ENCODE results near the gene EMID1.
"Not testable (repeated sequence)": the region's sequence is repeated elsewhere in the genome, so short reads cannot be mapped to it uniquely, and the experiment has no call there.

EMID1 gene

DNA sequence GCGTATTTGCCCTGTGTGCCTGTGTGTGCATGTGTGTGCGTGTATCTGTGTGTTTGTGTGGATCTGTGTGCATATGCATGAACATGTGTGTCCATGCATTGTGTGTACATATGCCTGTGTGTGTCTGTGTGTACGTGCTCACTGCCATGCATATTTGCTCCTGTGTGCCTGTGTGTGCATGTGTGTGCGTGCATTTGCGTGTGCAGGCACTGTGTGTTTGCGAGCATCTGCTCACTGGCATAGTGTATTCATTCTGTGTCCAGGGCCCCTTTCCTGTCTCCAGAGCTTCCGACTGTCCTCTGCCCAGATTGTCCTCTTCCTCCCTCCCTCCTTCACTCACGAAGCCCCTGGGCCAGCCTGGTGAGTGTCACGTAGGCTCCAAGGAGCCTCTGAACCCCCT, 5.8 kb downstream of the EMID1 start:
- no peak for DNase-seq

DNA sequence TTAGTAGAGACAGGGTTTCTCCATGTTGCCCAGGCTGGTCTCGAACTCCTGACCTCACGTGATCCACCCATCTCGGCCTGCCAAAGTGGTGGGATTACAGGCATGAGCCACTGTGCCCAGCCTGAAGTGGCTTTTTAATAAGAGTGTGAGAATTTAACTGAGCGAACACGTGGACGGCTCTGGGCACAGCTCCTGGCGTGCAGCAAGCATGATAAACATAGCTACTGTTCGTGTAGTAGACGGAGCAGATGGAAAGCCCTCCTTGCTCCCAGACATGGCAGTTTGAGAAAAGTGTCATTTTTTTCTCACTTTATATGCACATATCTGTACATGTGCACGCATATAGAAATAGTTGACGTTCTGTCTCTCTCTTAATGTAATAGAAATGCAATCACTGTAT, 7.0 kb downstream of the EMID1 start:
- DNase-seq: no peak

DNA sequence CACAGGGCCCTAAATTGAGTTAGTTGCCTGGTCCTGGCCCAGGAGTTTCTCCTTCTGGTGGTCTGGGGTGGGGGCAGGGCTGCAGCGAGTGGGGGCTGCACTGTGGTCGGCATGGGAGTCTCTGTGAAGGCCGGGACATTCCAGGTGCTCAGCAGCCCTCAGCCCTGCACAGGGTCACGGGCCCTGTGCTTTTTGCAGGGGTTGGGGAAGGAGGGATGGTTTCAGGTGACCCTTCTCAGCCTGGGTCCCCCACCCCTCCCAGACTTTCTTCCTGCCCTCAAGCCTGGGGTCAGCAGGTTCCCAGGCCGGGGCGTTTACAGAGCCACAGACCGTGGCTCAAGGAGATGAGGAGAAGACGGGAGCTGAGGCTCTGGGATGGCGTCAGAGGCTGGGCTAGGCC, 7.8 kb downstream of the EMID1 start:
- DNase-seq: no peak

DNA sequence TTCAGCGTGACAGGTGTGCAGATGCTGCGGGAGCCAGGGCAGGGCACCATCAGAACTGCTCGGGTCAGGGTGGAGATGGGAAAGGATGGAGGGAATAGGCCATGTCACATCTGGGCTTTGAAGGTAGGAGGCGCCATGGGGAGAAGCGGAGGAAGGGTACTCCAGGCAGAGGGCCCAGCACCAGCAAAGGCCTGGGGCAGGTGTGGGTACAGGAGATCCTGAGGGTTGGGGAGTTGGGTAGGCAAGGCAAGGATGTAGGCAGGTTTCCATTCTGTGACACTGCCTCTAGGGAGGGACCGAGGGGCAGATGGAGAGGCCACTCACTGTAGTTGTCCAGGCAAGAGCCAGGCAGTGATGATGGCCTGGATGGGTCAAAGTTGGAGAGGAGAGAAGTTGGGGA, 8.5 kb downstream of the EMID1 start:
- no peak for DNase-seq

DNA sequence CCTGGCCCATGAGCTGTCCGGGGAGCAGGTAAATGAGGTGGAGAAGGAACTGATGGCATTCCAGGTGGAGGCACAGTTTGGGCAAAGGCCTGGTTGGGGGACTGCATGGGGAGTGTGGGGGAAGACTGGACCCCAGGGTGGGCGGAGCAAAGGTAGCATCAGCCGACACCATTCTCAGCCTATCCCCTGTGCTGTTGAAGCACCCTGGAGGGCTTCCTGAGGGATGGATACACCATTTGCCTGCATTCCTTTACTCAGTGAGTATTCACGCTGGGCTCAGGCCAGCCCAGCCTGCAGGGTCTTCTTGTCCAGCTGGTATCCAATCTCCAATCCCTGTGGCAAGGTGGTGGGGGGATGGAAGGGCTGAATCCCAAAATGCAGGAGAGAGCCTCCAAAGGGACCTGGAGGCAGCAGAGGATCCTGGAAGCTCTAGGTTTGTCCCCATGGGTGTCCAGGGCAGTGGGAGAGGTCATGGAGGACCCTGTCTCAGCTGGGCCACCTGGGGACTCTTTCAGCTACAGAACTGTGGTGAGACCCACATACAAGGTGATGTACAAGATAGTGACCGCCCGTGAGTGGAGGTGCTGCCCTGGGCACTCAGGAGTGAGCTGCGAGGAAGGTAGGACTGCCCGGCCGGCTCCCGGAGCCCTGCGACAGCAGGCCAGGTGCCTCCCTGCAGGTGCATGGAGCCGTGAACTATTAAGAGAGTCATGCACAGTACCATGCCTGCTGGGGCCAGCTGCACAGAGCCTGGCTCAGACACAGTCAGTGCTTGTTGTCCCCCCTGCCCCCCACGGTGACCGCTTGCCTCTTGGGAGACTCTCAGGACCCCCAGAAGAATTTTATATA, 9.5 kb downstream of the EMID1 start:
- DNase-seq: no peak

DNA sequence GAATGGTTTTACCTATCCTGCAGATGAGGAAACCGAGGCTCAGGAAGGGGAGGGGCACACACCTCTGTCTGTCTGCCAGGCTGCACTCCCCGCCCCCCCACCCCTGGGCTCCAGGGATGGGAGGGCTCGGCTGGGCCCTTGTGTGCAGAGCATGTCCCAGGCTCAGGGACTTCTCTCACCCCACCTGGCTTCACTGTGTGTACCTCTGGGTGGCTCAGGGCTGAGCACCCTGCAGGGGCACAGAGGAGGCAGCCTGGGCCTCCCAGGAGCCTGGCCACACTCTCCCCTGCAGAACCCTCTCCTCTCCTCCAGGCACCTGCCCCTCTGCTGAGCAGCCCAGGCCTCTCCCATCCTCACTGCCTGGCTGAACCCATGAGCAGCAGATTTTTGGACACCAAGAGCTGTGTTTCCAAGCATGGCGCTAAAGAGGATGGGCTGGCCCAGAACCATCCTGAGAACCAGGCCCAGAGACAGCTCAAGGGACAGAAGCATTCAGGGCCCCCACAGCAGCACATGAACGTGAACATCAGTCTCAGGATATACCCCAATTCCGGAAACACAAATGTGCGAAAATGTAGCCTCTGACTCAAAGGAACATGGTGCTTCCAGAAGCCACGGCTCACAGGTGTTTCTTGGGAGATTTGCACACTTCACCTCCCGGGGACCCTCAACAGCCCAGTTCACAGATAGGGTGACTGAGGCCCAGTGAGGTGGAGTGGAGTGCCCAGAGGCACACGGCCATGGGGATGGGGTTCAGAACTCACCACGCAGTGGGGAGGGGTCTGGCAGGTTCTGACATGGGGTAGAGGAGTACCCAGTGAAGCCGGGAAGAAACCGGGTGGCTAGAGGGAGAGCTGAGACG, 10.5 kb downstream of the EMID1 start:
- no peak for DNase-seq

DNA sequence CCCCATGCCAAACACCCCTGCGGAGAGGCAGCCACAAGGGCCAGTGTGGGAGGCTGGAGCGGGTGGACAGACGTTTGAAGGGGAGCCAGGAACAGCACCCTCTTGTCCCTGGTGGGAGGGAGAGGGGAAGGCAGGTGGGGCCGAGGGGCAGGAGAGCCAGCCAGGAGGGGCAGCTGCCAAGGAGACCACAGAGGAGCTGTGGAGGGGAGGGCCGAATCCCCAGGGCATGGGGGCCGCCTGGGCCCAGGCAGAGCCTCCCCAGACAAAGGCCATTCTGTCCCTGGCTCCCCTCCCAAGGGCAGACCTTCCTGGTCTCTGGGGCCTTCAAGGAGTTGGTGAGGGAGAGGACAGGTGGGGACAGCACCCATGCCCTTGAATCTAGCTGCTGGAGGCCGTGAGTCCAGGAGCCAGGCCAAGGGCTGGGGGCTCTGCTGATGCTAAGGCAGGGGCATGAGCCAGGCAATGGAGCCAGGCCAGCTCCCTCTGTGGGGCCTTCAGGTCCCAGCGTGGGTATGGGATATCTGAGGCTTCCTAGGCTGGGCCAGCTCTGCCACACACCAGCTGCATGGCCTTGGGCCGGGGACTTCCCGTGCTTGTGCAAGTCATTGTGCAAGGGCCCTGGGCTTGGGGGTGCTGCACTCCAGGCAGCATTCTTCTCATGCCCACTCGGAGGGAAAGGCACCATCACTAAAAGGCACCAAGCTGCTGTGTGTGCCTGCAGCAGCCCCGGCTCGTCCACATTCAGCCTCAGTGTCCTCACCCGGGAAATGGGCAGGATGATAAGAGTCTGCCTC, 11.4 kb downstream of the EMID1 start:
- DNase-seq: no peak

DNA sequence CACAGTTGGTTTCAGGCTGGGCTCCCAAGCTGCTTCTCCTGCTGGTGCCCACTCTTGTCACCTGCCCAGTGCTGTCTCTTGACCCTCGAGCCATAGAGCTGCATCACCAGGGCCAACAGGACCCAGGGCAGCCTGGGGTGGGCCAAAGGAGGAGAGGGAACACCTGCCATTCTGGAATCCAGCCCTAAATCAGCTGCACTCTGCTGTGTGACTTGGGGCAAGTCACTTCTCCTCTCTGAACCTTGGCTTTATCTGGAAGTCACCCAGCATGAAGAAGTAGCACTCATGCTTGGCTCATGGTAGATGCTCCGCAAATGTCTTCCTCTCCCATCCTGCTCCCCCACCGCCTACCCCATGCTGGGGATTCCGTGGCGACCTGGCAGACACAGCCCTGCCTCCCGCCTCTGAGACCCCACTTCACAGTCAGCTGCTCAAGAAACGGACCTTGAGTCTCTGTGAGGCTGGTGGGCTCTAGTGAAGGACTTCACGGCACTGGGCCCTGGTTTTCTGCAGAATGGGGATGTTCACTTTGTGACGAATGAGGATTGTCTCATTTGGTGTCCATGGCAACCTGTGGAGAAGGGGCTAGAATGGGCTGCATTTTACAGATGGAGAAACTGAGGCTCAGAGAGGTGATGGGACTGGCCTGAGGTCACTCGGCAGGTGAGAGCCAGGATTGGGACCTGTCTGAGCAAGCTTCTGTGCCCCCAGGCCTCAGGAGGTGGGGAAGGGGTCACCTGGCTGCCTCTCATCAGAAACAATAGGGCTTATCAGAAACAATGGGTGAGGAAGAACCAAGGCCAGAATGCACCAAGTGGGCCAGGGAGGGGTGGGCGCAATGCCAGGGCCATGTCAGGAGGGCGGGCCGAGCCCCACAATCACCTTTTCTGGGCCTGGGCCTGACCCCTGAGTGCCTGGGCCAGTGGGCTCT, 12.4 kb downstream of the EMID1 start:
- DNase-seq: no peak

DNA sequence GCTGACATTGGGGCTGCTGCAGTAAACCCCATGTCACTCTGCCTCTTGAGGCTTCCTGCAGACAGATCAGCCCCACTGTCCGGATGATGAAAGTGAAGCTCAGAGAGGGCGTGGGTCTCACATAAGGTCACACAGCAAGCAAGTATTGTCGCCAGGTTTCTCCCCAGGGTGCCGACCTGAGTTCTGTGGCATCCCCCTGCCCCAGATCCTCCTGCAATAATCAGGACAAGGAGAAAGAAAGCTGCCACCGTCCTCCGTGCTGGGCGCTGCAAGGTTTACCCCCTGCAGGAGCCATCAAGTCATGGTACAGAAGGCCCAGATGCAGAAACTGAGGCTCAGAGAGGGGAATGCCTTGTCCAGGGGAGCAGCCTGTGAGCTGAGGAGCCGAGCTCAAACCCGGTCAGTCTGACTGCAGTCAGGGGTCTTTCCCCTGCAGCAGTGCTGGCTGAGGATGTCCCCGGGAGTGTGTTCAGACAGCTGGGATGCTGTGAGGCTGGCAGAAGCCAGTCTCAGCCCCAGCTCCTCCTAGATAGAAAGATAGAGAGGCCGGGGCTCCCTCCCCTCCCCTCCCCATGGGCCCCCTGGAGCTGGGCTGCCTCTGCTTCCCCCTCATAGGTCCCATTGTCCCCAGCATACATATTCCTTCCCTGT, 13.2 kb downstream of the EMID1 start:
- DNase-seq: no peak

DNA sequence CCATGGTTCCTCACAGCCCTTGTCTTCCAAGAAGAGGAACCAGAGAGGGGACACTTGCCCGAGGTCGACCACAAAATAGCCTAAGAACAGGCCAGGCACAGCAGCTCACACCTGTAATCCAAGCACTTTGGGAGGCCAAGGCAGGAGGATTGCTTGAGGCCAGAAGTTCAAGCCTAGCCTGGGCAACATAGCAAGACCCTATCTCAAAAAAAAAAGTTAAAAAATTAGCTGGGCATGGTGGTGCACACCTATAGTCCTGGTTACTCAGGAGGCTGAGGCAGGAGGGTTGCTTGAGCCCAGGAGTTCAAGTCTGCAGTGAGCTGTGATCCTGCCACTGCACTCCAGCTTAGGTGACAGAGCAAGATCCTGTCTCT, 13.7 kb downstream of the EMID1 start:
- DNase-seq: not testable (repeated sequence)

DNA sequence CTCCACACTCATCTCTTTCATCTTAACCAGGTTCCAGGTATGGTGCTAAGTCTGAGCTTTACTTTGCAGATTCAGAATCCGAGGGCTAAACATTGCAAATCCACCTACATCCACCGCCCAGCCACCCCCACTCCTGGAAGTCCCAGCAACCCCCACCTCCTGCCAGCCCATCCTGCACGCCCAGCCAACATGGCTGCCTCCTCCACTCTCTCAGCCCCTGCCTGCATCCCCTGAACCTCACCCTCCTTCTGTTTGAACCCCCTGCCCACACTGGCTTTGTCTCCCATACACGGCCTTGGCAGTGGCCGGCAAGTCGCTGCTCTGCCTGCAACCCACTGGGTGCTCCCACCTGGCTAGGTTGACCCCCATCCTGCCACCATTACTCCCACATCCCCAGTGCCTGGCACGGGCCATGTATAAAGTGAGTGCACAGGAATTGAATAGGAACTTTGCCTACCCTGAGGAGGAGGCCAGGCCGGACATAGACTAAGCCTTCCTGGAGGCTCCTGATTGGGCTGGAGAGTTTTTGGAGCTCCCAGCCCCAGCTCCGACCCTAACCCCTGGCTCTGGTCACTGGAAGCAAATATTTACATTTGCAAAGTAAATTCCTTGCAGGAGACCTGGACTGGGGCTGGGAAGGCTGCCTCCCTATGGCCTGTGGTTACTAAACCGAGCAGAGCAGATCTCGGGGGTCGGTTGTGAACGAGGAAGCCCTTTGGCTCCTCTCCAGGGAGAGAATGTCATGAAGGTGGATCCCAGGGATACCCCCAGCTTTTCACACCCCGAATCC, 14.4 kb downstream of the EMID1 start:
- no peak for DNase-seq

DNA sequence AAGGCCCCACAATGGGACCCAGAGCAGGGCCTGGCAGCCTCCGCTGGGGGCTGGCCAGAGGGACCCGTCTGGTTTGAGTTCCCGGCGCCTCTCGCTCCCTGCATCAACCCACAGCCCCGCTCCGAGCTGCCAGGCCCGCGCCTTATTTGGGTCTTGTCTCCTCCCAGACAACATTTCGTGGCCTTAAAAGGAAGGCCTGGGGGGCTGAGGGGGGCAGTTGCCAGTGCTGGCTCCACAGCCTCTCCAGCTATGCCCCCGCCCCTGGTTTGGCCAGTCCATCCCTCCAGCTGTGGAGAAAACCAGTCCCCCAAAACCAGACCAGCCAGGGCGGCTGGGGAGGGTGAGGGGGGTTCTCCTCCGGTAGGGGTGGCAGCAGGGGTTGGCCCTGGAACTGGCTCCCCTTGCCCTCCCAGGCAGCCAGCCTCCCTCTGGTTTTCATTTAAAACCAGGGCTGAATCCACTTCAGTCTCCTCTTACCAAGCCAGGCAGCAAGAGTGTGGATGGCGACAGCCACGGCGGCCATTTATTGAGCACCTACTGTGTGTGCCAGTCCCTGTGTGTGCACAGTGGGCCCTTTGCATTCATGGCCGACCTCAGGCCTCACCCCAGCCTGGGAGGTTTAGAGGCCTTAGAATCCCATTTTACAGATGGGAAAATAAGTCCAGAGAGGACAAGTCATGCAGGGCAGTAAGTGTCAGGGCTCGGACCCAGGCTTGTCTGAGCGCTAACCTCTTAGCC, 18.6 kb downstream of the EMID1 start:
- DNase-seq: peak; percentile 79

DNA sequence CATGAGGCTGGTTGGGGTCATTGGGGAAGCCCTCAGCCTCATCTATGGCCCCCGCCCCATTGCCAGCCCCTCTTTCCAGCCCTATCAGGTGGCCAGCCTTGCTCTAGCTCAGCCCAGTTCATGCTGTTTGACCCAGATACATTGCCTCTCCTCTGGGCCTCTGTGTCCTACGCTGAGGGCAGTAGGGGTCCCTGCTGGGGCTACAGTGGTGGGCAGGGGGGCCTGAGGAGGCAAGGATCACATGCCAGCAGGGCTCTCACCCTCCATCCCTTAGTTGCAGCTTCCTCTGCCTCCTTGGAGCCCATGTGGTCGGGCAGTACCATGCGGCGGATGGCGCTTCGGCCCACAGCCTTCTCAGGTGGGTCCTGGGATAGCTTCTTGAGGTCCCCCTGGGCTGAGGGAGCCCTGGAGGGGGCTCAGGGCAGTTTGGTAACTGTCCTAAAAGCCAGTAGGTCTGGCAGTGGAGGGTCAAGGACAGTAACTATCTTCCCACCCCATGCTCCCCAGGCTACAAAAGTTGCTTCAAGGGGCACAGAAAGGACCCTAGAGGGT, 19.2 kb downstream of the EMID1 start:
- DNase-seq: no peak

DNA sequence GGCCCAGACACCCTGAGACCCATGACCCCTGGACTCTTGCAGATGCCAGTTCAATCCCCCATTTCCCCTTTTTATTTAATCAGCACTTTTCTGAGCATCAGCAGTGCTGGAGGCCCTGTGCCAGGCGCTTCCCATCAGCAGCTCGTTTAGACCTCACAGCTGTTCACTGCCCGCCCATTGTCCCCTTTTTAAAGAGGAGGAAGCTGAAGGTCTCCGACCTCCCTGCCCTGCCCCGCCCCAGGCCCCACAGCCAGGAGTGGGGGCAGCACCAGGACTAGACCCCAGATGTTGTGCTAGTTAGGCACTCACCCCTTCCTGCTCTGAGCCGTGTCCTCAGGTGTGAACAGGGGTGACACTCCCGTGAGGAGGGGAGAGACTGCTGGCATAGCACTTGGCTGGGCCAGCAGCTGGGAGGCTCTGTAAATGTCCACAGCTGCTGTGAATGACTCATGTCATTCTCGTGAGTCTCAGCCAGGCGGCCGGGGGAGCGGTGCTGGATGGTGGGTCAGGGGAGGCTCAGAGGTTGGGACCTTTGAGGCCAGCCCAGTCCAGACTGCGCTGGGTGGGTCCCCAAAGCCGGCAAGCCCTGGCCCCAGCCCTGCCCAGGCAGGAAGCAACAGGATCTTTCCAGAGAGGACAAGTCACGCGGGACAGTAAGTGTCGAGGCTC, 19.9 kb downstream of the EMID1 start:
- DNase-seq: peak; percentile 80

DNA sequence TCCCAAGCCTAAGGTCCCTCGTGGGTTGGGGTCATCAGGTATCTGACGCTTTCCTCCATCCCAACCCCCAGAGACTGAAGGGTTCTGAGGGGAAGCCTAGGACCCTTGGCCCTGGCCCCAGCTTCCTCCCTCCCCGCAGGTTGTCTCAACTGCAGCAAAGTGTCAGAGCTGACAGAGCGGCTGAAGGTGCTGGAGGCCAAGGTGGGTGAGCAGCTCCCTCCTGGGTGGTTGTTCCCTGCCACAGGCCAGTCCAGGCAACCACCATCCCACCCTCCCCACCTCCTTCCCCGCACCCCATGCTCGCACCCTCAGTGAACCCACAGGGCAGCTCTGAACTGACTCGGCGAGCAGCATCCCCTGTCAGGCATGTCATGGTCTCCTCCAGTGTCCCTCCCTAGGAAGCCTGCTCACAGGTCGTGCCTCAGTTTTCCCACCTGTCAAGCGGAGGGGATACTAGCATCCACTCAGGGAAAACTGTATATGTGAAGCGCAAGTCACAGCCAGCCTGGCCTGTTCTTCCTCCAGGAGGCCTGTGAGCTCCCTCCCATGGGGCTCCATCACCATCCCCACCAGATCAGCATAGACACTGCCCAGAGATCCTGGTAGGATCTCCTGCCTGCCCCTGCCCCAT, 20.8 kb downstream of the EMID1 start:
- DNase-seq: no peak

DNA sequence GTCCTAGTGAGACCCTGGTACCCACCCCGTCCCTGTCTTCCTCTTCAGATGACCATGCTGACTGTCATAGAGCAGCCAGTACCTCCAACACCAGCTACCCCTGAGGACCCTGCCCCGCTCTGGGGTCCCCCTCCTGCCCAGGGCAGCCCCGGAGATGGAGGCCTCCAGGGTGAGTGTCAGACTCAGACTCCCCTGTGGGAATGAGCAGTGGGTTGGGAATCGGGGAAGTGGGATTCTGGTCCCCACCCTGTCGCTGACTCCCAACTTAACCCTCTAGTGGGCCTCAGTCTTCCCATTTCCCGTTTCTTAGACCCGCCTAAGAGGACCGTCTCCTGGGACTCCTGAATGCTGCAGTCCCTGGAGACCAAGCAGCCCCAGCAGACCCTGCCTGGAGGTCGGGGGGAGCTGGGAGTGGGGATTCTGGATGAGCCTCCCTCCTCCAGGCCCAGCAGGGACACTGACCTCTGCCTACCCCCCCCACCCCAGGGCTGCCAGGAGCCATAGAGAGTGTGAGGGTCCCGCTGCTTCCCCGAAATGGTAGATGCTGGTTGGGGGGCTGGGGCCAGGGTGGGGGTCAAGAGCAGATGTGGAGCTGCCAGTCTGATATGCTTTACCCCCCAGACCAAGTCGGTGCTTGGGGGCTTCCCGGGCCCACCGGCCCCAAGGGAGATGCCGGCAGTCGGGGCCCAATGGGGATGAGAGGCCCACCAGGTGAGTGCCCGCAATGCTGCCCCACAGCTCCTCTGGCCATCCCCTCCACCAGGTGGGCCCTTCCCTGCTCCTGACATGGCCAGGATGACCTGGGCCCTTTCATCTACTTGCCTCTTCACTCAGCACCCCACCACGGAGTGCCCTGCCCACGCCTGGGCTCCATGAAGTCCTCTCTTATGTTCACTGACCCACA, 25.5 kb downstream of the EMID1 start:
- no peak for DNase-seq
